GM21723 (cell line): ENCODE results near the gene GFRA4.

Source experiments
- ATAC-seq: cut with Tn5 transposase; IDR thresholded peaks from one replicate; pipeline ENCODE4 v1.9.1; 2021; ENCODE audit warnings: mild to moderate bottlenecking, moderate library complexity; ENCODE audit not compliant: unreplicated experiment

The GFRA4 gene

GRCh38 chr20:3655131-3655405, 8.1 kb downstream of the GFRA4 start:
- no peak for ATAC-seq

DNA sequence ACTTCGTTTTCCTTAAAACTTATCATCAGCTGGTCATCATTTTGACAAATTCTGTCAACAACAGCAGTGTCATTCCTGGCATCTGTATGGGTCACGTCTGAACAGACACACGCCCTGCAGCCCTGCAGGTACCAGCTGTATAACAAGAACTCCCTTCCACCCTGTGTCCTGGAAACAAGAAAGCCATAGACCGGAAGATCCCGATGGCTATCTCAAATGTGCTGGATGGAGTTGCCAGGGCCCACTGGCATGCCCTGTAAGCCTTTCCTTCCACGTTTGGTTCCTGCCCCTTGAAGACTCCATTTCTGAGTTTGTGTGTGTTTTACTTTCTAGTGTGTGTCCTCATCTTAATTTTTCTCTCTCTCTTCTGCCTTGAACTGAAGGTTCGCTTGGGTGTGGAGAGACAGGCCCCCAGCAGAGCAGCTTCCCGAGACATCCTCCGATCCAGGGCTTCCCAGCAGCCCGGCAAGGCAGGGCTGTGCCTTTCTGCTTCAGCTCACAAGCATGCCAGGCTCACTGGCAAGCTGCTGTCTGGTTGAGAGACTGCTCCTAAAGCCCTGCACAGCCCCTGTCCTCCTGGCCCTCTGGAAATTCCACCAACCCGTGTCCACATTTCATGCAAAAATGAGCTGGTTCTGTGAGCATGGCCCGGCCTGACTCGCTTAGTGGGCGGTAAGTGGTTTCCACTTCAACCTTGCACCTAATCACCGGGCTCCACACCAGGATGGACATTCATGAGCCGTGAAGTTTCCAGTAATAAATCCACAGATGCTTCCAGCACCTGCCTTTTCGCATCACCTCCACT, 8.7 kb downstream of the GFRA4 start:
- no peak for ATAC-seq

GRCh38 chr20:3653921-3654320, 9.3 kb downstream of the GFRA4 start:
- ATAC-seq = no peak

DNA sequence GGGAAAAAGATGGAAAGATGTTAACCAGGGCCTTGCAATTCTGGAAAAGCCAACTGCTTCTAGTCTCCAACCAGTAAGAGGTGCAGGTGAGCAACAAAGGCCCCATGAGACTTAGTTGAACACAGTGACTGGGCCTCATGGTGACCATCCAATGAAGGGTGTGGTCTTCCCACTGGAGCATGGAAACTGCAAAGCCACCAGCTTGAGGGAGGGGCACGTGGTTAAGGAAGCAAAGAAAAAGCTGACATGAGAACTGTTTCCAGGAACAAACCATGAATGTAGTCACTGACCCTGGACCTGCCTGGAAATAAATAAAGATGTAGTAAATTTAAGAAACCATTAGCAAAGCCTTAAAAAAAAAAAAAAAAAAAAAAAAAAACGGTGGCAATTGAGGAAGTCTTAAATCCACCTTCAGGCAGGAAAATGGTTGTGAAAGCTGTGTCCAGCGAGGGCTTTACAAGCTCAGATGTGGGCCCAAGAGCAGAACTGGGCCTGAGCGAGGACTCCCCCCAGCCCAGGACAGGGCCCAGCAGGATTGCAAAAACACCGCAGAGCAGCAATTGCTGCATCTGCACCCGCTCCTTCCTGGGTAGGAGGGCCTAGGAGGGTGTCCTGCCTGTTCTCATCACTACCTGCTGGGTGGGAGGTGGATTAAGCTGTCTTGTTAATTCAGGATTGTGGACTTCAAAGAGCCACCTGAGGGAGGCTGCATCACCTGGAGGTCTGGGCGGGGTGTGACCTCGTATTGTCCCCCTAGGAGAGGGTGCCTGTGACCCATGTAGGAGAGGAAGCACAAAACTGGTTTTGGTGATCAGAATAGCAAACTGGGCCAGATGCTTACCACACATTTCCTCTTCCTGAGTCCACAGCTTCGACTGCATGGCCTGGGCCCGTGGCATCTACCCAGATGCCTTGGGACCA, 10.3 kb downstream of the GFRA4 start:
- no peak for ATAC-seq

DNA sequence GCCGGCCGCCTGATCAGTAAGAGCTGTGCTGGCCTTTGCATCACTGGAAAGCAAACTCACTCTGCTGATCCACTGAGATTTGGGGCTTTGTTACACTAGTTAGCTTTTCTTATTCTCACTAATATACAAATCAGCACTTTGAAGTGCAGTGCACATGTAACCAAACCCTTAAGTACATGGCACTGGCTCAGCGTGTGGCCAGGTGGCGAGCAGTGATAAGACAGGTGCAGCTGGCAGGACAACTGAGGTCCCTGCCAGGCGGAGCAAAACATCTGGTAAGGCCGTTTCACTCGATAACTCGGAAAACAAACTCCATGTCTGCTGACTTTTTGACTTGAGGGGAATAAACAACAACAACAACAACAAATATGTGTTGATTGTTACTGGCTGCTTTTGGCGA, 11.0 kb downstream of the GFRA4 start:
- ATAC-seq = no peak

DNA sequence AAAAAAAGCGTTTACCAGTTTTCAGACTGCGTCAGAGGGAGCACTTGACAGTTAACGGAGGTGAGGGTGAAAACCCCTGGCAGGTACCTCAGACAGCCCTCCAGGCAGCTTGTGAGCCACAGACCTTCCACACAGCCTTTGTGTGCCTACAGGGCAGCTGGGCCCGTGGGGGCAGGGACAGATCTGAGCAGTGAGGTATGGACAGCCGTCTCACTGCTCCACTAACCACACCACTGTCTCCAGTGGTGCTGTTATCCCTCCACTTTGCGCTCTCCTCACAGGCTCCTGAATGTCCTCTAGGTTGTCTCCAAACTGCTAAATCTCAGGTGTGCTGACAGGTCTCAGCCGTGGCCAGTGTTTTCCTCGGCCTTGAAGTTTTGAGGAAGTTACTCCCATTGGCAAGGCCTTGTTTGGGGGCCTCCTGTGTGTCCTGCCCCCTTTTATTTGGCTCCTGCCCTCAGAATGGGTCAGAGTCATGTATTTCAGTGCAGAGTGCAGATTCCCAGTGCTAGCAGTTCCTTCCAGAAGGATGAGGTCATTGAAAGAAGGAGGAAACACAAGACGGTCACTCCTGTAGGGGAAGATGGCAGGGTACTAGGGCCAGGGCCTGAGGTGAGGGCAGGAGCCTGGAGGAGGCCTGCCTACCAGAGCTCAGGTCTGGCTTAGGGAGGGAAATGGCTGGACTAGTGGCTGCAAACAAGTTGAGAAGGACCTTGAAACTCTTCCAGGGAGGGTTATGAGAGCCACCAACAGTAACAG, 11.8 kb downstream of the GFRA4 start:
- no peak for ATAC-seq

DNA sequence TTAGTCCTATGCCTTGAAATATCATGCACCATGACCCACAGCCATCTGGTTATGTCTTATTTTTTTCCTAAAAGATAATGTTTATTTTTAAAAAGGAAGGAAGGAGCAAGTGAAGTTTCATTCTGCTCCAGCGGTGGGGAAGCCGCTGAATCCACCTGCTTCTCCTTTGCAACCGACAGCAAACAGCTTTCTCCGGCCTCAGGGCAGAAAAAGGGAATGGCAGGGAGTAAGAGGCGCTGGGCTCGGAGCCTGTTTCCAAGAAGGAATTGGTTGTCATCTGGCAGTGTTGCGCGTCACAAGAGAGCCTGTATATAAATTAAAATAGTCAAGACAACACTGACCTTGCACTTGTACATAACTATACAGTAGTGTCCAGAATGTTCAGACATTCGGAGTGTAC, 14.2 kb downstream of the GFRA4 start:
- ATAC-seq = no peak

DNA sequence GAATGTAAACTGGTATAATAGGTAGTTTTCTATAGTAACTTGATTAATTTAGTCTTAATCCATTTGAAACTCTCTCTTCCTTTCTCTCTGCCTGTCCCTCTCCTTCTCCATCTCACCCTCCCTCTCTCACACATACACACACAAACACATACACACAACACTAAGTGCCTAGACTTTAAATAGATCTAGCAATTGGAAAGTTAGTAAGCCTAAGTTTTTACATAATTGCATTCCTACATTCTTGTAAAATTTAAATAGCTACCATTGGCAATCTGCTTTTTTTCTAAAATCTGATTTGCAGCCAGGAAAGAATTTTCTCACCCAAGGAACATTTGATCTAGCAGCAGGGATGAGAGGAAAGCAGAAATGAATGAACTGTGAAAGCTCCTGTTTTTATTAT, 15.7 kb downstream of the GFRA4 start:
- ATAC-seq = no peak

- ATAC-seq = no peak
These were observed 16.5 kb downstream of the GFRA4 start for GRCh38 chr20:3646651-3647050.

DNA sequence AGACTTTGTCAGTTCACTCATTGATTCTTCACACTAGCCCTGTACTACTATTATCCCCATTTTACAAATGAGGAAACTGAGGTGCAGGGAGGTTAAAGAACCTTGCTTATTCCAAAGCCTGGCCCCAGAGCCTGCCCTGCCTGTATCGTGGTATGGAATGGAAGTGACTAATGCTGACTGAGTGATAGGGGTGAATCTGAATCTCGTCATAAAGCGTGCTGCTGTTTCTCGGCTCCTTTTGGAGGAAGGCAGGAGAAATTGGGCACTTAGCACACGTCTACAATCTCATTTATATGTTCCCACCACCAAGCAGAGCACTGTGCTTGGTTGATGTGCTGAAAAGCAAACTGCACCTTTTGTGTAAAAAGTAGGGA, 17.1 kb downstream of the GFRA4 start:
- ATAC-seq = no peak

DNA sequence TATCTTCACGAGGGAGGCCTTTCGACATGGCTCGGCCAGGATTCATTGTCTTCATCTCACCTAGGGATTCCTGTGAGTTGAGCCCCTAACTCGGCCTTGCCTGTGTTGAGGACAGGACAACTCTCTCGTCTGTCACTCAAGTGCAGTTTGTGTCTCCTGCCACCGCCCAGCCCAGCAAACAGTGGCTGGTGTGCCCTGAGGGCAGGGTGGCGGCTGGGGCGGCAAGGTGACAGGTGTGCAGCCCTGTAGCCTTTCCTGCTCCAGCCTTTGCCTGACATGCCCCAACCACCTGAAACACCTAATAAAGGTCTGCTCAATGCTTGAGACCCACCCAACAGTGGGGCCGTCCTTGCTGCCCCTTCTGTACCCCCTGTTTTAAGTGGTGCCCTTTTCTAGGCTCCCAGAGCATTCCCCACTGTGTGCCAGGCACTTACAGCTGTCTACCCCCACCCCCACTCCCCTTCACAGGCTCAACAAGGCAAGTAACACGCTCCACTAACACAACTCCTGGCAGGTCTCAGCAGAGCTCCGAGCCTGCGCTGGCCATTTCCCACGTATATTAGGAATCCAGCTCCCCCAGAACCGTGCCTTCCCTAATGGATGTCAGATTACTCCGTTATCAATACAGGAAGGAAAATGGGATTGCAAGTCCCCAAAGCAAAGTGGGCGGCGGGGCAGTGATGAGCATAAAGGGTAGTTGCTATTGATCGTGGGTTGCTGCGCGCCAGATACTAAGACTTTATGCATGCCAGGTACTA, 17.7 kb downstream of the GFRA4 start:
- no peak for ATAC-seq

DNA sequence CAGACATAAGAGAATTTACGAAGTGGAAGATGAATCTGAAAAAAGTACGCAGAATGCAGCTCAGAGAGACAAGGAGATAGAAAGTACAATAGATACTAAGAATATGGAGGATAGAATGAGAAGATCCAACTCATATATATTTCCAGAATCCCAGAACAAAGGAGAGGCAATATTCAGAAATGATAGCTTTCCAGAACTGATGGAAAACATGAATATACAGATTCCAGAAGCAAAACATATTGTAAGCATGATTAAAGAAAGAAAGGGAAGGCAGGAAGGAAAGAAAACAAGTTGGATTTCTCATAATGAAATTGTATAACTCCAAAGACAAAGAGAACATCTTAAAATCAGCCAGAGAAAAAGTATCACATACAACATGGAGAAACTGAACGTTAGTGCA, 22.9 kb downstream of the GFRA4 start:
- ATAC-seq = no peak

GRCh38 chr20:3635346-3635745, 27.9 kb downstream of the GFRA4 start:
- ATAC-seq = no peak

- ATAC-seq = no peak
These were observed 29.2 kb downstream of the GFRA4 start for GRCh38 chr20:3633913-3634478.

DNA sequence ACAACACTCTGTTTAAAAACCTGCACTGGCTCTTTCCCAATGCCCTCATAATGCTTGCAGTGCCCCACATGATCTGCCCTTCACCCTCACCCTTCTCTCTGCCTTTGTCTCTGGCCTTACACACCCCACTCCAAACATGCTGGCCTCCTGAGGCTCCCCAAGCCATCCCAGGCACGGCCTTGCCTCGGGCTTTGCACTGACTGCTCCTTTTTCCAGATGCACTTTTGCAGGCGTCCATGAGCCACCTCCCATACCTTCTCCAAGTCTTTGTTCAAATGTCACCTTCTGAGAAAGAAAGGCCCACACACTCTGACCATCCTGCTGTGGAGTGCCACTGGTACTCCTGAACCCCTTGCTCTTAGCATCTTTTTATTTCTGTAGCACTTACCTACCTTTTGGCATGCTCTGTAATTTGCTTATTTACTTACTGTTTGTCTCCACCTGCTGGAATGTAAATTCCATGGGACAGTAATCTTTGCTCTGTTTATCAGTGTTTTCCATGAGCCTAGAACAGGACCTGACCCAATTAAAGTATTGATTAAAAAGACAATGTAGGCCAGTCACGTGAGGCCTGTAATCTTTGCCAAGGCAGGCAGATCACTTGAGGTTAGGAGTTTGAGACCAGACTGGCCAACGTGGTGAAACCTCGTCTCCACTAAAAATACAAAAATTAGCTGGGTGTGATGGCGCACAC, 30.7 kb downstream of the GFRA4 start:
- no peak for ATAC-seq

GRCh38 chr20:3631534-3631933, 31.7 kb downstream of the GFRA4 start:
- no peak for ATAC-seq

DNA sequence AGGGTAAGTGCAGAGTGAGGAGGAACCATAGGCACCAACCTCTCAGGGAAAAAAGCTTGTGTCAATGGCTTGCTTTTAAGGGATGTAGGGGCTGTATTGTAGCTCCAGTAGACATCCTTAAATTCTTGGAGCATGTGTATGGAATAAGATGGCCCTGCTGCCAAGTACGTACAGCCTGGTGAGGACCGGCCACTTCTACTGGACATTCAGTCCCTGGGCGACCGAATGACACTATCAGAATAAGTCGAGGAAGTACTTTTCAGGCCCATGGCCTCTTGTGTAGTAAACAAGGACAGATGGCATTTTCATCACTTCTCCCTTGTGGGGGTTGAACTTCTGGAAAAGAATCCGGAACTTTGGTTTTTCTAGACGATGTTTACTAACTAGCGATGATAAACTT, 32.8 kb downstream of the GFRA4 start:
- ATAC-seq = no peak

GRCh38 chr20:3629893-3630292, 33.3 kb downstream of the GFRA4 start:
- ATAC-seq = no peak

- no peak for ATAC-seq
These were observed 34.5 kb downstream of the GFRA4 start for GRCh38 chr20:3628502-3629314.
